Heart left ventricle (tissue), 16 donors: ENCODE results near the gene WASF1. TPM values are rescaled to one million over a fixed set of nuclear protein-coding genes. Genes with fewer than 3 reads are reported as not detected.
"Not testable (repeated sequence)": the region's sequence is repeated elsewhere in the genome, so short reads cannot be mapped to it uniquely, and the experiment has no call there.

Experiments used
- ATAC-seq, 4 donors: fragments of 200-7000 bp; cut with Tn5 transposase; one replicate each; pipeline ENCODE4 v1.9.1; 2020 to 2022; ENCODE audit warnings: moderate library complexity in 4 of 4, mild to moderate bottlenecking in 3 of 4, moderate number of reproducible peaks in 1 of 4
- DNase-seq, 5 donors: peaks; one replicate each; pipeline ENCODE4 v3.0.0-alpha.2; 2020
- H3K27ac ChIP-seq, 12 donors: fragments of 200-600 bp; sonication (generic) in 4 of 12; one replicate each; pipeline versions ENCODE4 v1.5.0 to v1.8.0; 2016 to 2022; ENCODE audit warnings: mild to moderate bottlenecking in 2 of 12
- H3K27me3 ChIP-seq, 9 donors: fragments of 200-600 bp; sonication (generic) in 2 of 9; one replicate each; pipeline versions ENCODE4 v1.5.1 to v1.8.0; 2016 to 2022; ENCODE audit warnings: mild to moderate bottlenecking in 3 of 9
- H3K36me3 ChIP-seq, 9 donors: fragments of 200-600 bp; sonication (generic) in 2 of 9; one replicate each; pipeline versions ENCODE4 v1.5.0 to v1.8.0; 2018 to 2022; ENCODE audit warnings: mild to moderate bottlenecking in 2 of 9
- H3K4me1 ChIP-seq, 12 donors: fragments of 200-600 bp; sonication (generic) in 4 of 12; one replicate each; pipeline versions ENCODE4 v1.5.0 to v1.8.0; 2016 to 2022; ENCODE audit warnings: mild to moderate bottlenecking in 3 of 12
- H3K4me3 ChIP-seq, 12 donors: fragments of 200-600 bp; sonication (generic) in 4 of 12; one replicate each; pipeline versions ENCODE4 v1.5.0 to v1.8.0; 2017 to 2022; ENCODE audit warnings: mild to moderate bottlenecking in 9 of 12, moderate library complexity in 4 of 12
- H3K9me3 ChIP-seq, 12 donors: fragments of 200-600 bp; sonication (generic) in 4 of 12; one replicate each; pipeline versions ENCODE4 v1.5.0 to v1.8.0; 2016 to 2022; ENCODE audit warnings: mild to moderate bottlenecking in 1 of 12
- CTCF ChIP-seq, 12 donors: fragments of 200-600 bp; sonication (generic) in 4 of 12; IDR thresholded peaks; one replicate each; pipeline versions ENCODE4 v1.5.0 to v1.8.0; 2018 to 2022; ENCODE audit warnings: antibody characterized with exemption in 12 of 12, mild to moderate bottlenecking in 5 of 12
- POLR2A ChIP-seq, 2 donors: fragments of 450-650 bp; IDR thresholded peaks; one replicate each; pipeline ENCODE4 v1.6.1; 2017; ENCODE audit warnings: antibody characterized with exemption in 2 of 2, mild to moderate bottlenecking in 2 of 2, moderate library complexity in 2 of 2
- WGBS, 4 donors: extraction: QIAGEN DNeasy Blood & Tissue Kit in 2 of 4; methylation state at CpG; one replicate each; pipeline versions ENCODE4 v1.1.5 to v1.1.7; 2013 to 2018; 5-methylcytosine and 5-hydroxymethylcytosine counted together
- intact Hi-C, 10 donors: fragments of 100-400 bp; cut with DNase I; formaldehyde crosslinking; loops; one replicate each; pipeline versions ENCODE4 v1.11.1 to v1.14.2; 2022
- polyA plus RNA-seq, 2 donors: library from polyadenylated mRNA; stranded (reverse); fragments of 200-250 nt; gene quantifications; one replicate each; pipeline ENCODE4 v1.2.3, GENCODE V29; 2013
- total RNA-seq, 9 donors: library from RNA; depleted of rRNA in 2 of 9; stranded (reverse); fragments of >200 nt in 2 of 9; fragmentation: NEBNext Ultra II Directional in 3 of 9; extraction: Animal tissue kit (Norgen Biotek cat#: 25700) in 3 of 9; gene quantifications; one replicate each; pipeline versions ENCODE4 v1.1.0 to v1.2.4, GENCODE V29; 2016 to 2023
- donor health status: ischemic (EF 13 %, LVEDD 7.1; RV severe dilation, severe dysfunction).
- donor health status: healthy with polysubstance abuse.
- donor health status: DM: no; HTN: yes; CAD: no.
- donor health status: DM: no; HTN: no; CAD: no.
- donor health status: ischemic (EF 25% LVEDD 6.9; RV normal size, moderate dysfunction).
- donor health status: ischemic (EF 25% LVEDD 5.7; RV mildly dilated, moderate dysfunction).
- donor health status: healthy.
- donor health status: DM: yes; HTN: yes; CAD: no.
- donor health status: ischemic (EF 35%, LVEDD 5.7; RV mildly dilated, moderate dysfunction).
- donor health status: nonischemic (EF 11% LVEDD 7.7; RV severe dilation, severe dysfunction).
- donor health status: DM: yes; HTN: yes; CAD: no.
- donor health status: PGD.
- donor health status: ischemic (EF 29% LVEDD 5.4; RV normal size, mild dysfunction).
- donor health status: nonischemic (EF 23%, LVEDD 6.1; RV moderate dilation, normal function).

The WASF1 gene
- total and polyA plus RNA-seq, 11 donors, result 0.54 to 4.2 (median 1.3) TPM

- H3K9me3 ChIP-seq, result peaks cover 0 to 3% (median 0%) of the 10 kb centered on the region in 12 donors
- H3K27ac ChIP-seq, result no peak overlapping the region
- intact Hi-C loops, result no loop called here
- H3K27me3 ChIP-seq, result no peaks in the 10 kb centered on the region
- TF ChIP-seq POLR2A (IDR thresholded peaks at IDR 0.05) (no peak), CTCF (IDR thresholded peaks at IDR 0.05) (no peak)
- H3K36me3 ChIP-seq, result no peaks in the 10 kb centered on the region
- ATAC-seq, result no peak
- H3K4me3 ChIP-seq, result no peak overlapping the region
- no peak for DNase-seq
- no peaks in the 10 kb centered on the region for H3K4me1 ChIP-seq
Observed at GRCh38 chr6:110130362-110130761, 49.1 kb downstream of the WASF1 start.

GRCh38 chr6:110128418-110128817 lies 51.1 kb downstream of the WASF1 start:
- Histone ChIP-seq H3K27ac (no peak overlapping the region), H3K36me3 (no peaks in the 10 kb centered on the region), H3K4me1 (no peaks in the 10 kb centered on the region), H3K9me3 (peaks cover 0 to 5% (median 0%) of the 10 kb centered on the region in 12 donors), H3K27me3 (no peaks in the 10 kb centered on the region), H3K4me3 (no peak overlapping the region)
- DNase-seq (no peak), ATAC-seq (no peak)
- intact Hi-C loops, result no loop called here
- TF ChIP-seq CTCF (IDR thresholded peaks at IDR 0.05) (no peak), POLR2A (IDR thresholded peaks at IDR 0.05) (no peak)
- WGBS, 4 donors, result 84 to 92% (median 88%) methylated on average over 4 of the region's 4 CpGs

- H3K4me3 ChIP-seq, result no peak overlapping the region
- H3K9me3 ChIP-seq, result peaks cover 0 to 16% (median 0%) of the 10 kb centered on the region in 12 donors
- H3K4me1 ChIP-seq, result no peaks in the 10 kb centered on the region
- H3K36me3 ChIP-seq, result no peaks in the 10 kb centered on the region
- H3K27ac ChIP-seq, result no peak overlapping the region
- H3K27me3 ChIP-seq, result no peaks in the 10 kb centered on the region
- ATAC-seq, result no peak
- TF ChIP-seq POLR2A (IDR thresholded peaks at IDR 0.05) (no peak), CTCF (IDR thresholded peaks at IDR 0.05) (no peak)
- intact Hi-C loops, result no loop called here
- no peak for DNase-seq
Observed at GRCh38 chr6:110125361-110125760, 54.1 kb downstream of the WASF1 start.

GRCh38 chr6:110121655-110122054 lies 57.8 kb downstream of the WASF1 start:
- ATAC-seq, intact Hi-C loops, H3K27me3 ChIP-seq, H3K27ac ChIP-seq, DNase-seq, H3K36me3 ChIP-seq, H3K4me1 ChIP-seq, H3K4me3 ChIP-seq: not testable (repeated sequence)
- peaks cover 0 to 16% (median 0%) of the 10 kb centered on the region in 12 donors for H3K9me3 ChIP-seq
- WGBS, 4 donors, result 92 to 97% (median 95%) methylated on average over 4 of the region's 4 CpGs

- Histone ChIP-seq H3K36me3 (no peaks in the 10 kb centered on the region), H3K27ac (no peak overlapping the region), H3K4me3 (no peak overlapping the region), H3K4me1 (no peaks in the 10 kb centered on the region), H3K9me3 (peaks cover 0 to 9% (median 0%) of the 10 kb centered on the region in 12 donors), H3K27me3 (no peaks in the 10 kb centered on the region)
- no peak for ATAC-seq
- DNase-seq, result no peak
- TF ChIP-seq POLR2A (IDR thresholded peaks at IDR 0.05) (no peak), CTCF (IDR thresholded peaks at IDR 0.05) (no peak)
- intact Hi-C loops, result no loop called here
- WGBS, 4 donors, result 84 to 94% (median 86%) methylated on average over 8 of the region's 8 CpGs
Observed at GRCh38 chr6:110116258-110116657, 63.2 kb downstream of the WASF1 start.
